GM19043 (cell line): ENCODE data around the gene RNF7.
"Not testable (repeated sequence)": the region's sequence is repeated elsewhere in the genome, so short reads cannot be mapped to it uniquely, and the experiment has no call there.

ENCODE experiments used
- ATAC-seq: cut with Tn5 transposase; IDR thresholded peaks from one replicate; pipeline ENCODE4 v1.9.1; 2021; ENCODE audit warnings: low read depth; ENCODE audit not compliant: unreplicated experiment

RNF7 gene

GRCh38 chr3:141735176-141735575 lies 2.9 kb upstream of the RNF7 start:
- no peak for ATAC-seq

- ATAC-seq = no peak
These were observed 2.2 kb upstream of the RNF7 start for GRCh38 chr3:141735770-141736465.

- ATAC-seq = no peak
These were observed 1.0 kb upstream of the RNF7 start for GRCh38 chr3:141737093-141737492.

- ATAC-seq = no peak
These were observed 448 bp upstream of the RNF7 start for GRCh38 chr3:141737678-141738021.

- ATAC-seq = no peak
These were observed 829 bp downstream of the RNF7 start for GRCh38 chr3:141738891-141739363.

- ATAC-seq = no peak
These were observed 1.6 kb downstream of the RNF7 start for GRCh38 chr3:141739731-141740130.

GRCh38 chr3:141740349-141740748 lies 2.3 kb downstream of the RNF7 start:
- ATAC-seq = no peak

- ATAC-seq = no peak
These were observed 5.2 kb downstream of the RNF7 start for GRCh38 chr3:141743305-141743704.

GRCh38 chr3:141746962-141747361 lies 8.9 kb downstream of the RNF7 start:
- no peak for ATAC-seq

GRCh38 chr3:141753399-141753798 lies 15.3 kb downstream of the RNF7 start:
- no peak for ATAC-seq

- ATAC-seq = no peak
These were observed 15.9 kb downstream of the RNF7 start for GRCh38 chr3:141754032-141754431.

GRCh38 chr3:141762552-141762951 lies 24.5 kb downstream of the RNF7 start:
- not testable (repeated sequence) for ATAC-seq

GRCh38 chr3:141763088-141763750 lies 25.1 kb downstream of the RNF7 start, which contains the start of gene GRK7:
Gene GRK7 (plus strand): TSS chr3:141763408. CDS start chr3:141778285, 14,877 bp downstream.
- no peak for ATAC-seq

- no peak for ATAC-seq
These were observed 25.9 kb downstream of the RNF7 start for GRCh38 chr3:141764045-141764444.

- ATAC-seq = no peak
These were observed 26.4 kb downstream of the RNF7 start for GRCh38 chr3:141764465-141764864.

GRCh38 chr3:141764986-141765385 lies 26.9 kb downstream of the RNF7 start:
- no peak for ATAC-seq

- ATAC-seq = no peak
These were observed 29.0 kb downstream of the RNF7 start for GRCh38 chr3:141767066-141767465.

GRCh38 chr3:141769221-141769894 lies 31.3 kb downstream of the RNF7 start:
- no peak for ATAC-seq

GRCh38 chr3:141773676-141774075 lies 35.6 kb downstream of the RNF7 start:
- no peak for ATAC-seq

- no peak for ATAC-seq
These were observed 38.3 kb downstream of the RNF7 start for GRCh38 chr3:141776376-141776775.

GRCh38 chr3:141776885-141777284 lies 38.8 kb downstream of the RNF7 start:
- ATAC-seq = no peak
